HCT116 (cell line): ENCODE data around the gene OSBPL5. TPM values are rescaled to one million over a fixed set of nuclear protein-coding genes. Genes with fewer than 3 reads are reported as not detected.

Experiments used
- ATAC-seq: fragments of 200-7000 bp; cut with Tn5 transposase; 2 replicates; pipeline ENCODE4 v1.9.1; 2020; ENCODE audit warnings: mild to moderate bottlenecking, moderate library complexity
- BruUV-seq: library from RNA; stranded (reverse); fragments of 400-500 nt; replicated peaks from 2 replicates; lab custom pipeline; 2021; lab: Mats Ljungman, UMichigan
- CTCF ChIA-PET: fragments of 300-600 bp; sonication (Branson Sonifier 250); formaldehyde crosslinking; loops from one replicate; lab custom pipeline; 2021; ENCODE audit warnings: antibody characterized with exemption; lab: Charles Lee
- POLR2A ChIA-PET: fragments of 300-600, 350-600 bp; sonication (Branson Sonifier 250); formaldehyde crosslinking; loops from one replicate; lab custom pipeline; 2021; ENCODE audit warnings: antibody characterized with exemption; lab: Charles Lee
- RAD21 ChIA-PET, 2 experiments: fragments of 300-600 bp; sonication (Branson Sonifier 250); formaldehyde crosslinking; loops; one replicate each; lab custom pipeline; 2023; ENCODE audit warnings: low total read pairs in 2 of 2; ENCODE audit not compliant: uncharacterized antibody in 2 of 2, unreplicated experiment in 2 of 2, low non-redundant PET in 1 of 2; lab: Charles Lee
- DNase-seq: peaks from one replicate; pipeline ENCODE4 v3.0.0-alpha.2; 2010; ENCODE audit warnings: low read depth, low spot score
- H2AFZ ChIP-seq: fragments of 200-600 bp; shearing (Covaris generic), sonication (generic); 2 replicates; pipeline ENCODE4 v1.6.1; 2017; ENCODE audit warnings: low read depth, mixed run types, mixed read lengths, antibody characterized with exemption, low read length; ENCODE audit not compliant: poor library complexity, severe bottlenecking
- H3K27ac ChIP-seq: 2 replicates; pipeline ENCODE4 v1.5.1; 2012; ENCODE audit warnings: low read depth, low read length
- H3K27me3 ChIP-seq: fragments of 200-600 bp; sonication (generic); 2 replicates; pipeline ENCODE4 v1.6.1; 2016; ENCODE audit warnings: mixed run types, low read length, mixed read lengths; ENCODE audit not compliant: insufficient read depth
- H3K36me3 ChIP-seq, 2 experiments: fragments of 200-500 bp in 1 of 2; fragments of 200-600 bp in 1 of 2; sonication (Bioruptor generic) in 1 of 2; sonication (generic) in 1 of 2; 2 replicates each; pipeline versions ENCODE4 v1.5.1 to v1.6.1; 2014 to 2016; ENCODE audit warnings: low read length in 2 of 2, inconsistent platforms in 1 of 2, mixed read lengths in 1 of 2, mixed run types in 1 of 2; ENCODE audit not compliant: insufficient read depth in 2 of 2, control insufficient read depth in 1 of 2
- H3K4me1 ChIP-seq, 2 experiments: fragments of 200-600 bp in 1 of 2; sonication (generic) in 1 of 2; 2 replicates each; pipeline versions ENCODE4 v1.5.1 to v1.6.1; 2012 to 2017; ENCODE audit warnings: low read length in 2 of 2, inconsistent platforms in 1 of 2, mild to moderate bottlenecking in 1 of 2, mixed read lengths in 1 of 2, mixed run types in 1 of 2, moderate library complexity in 1 of 2; ENCODE audit not compliant: insufficient read depth in 2 of 2, control insufficient read depth in 1 of 2
- H3K4me2 ChIP-seq: fragments of 200-600 bp; sonication (generic); 2 replicates; pipeline ENCODE4 v1.6.1; 2017; ENCODE audit warnings: mixed run types, low read length, mixed read lengths
- H3K4me3 ChIP-seq, 2 experiments: fragments of 200-600 bp in 1 of 2; sonication (generic) in 1 of 2; replicated peaks in 1 of 2; 2 replicates each; pipeline ENCODE4 v1.5.1; 2011 to 2016; ENCODE audit warnings: low read length in 2 of 2, control low read depth in 1 of 2, low read depth in 1 of 2, mild to moderate bottlenecking in 1 of 2, mixed read lengths in 1 of 2, mixed run types in 1 of 2
- H3K79me2 ChIP-seq: fragments of 200-600 bp; sonication (generic); 2 replicates; pipeline ENCODE4 v1.6.1; 2017; ENCODE audit warnings: mild to moderate bottlenecking, mixed run types, low read length, moderate library complexity, mixed read lengths; ENCODE audit not compliant: insufficient read depth
- H3K9ac ChIP-seq: fragments of 200-600 bp; sonication (generic); 2 replicates; pipeline ENCODE4 v1.6.1; 2016; ENCODE audit warnings: low read length, mixed read lengths
- H3K9me2 ChIP-seq: fragments of 200-600 bp; sonication (generic), shearing (Covaris generic); 2 replicates; pipeline ENCODE4 v1.6.1; 2017; ENCODE audit warnings: mixed run types, mild to moderate bottlenecking, moderate library complexity; ENCODE audit not compliant: insufficient read depth
- H3K9me3 ChIP-seq, 2 experiments: fragments of 200-500 bp in 1 of 2; fragments of 200-600 bp in 1 of 2; sonication (Bioruptor generic) in 1 of 2; sonication (generic) in 1 of 2; 2 replicates each; pipeline ENCODE4 v1.6.1; 2014 to 2017; ENCODE audit warnings: low read length in 2 of 2, mixed read lengths in 2 of 2, inconsistent platforms in 1 of 2, low read depth in 1 of 2, mild to moderate bottlenecking in 1 of 2, mixed run types in 1 of 2, moderate library complexity in 1 of 2; ENCODE audit not compliant: control insufficient read depth in 1 of 2, insufficient read depth in 1 of 2
- H4K20me1 ChIP-seq: fragments of 200-600 bp; sonication (generic), shearing (Covaris generic); 2 replicates; pipeline ENCODE4 v1.6.1; 2017; ENCODE audit warnings: mixed run types, mild to moderate bottlenecking, moderate library complexity; ENCODE audit not compliant: insufficient read depth
- CBX3 ChIP-seq: IDR thresholded peaks from 2 replicates; pipeline ENCODE4 v1.6.1; 2012; ENCODE audit warnings: low read depth
- CEBPB ChIP-seq: IDR thresholded peaks from 2 replicates; pipeline ENCODE4 v1.6.1; 2012; ENCODE audit warnings: low read depth
- CTCF ChIP-seq, 3 experiments: fragments of 200-600 bp in 1 of 3; sonication (generic) in 1 of 3; IDR thresholded peaks in 2 of 3; conservative IDR thresholded peaks in 1 of 3; 2 replicates each; pipeline ENCODE4 v1.5.1; 2012 to 2017; ENCODE audit warnings: low read depth in 2 of 3, low read length in 2 of 3, antibody characterized with exemption in 1 of 3, borderline replicate concordance in 1 of 3, control low read depth in 1 of 3, mild to moderate bottlenecking in 1 of 3, mixed read lengths in 1 of 3, mixed run types in 1 of 3, moderate library complexity in 1 of 3; ENCODE audit not compliant: insufficient read depth in 1 of 3
- EGR1 ChIP-seq: IDR thresholded peaks from 2 replicates; pipeline ENCODE4 v1.6.1; 2012; ENCODE audit warnings: low read depth
- ELF1 ChIP-seq: IDR thresholded peaks from 2 replicates; pipeline ENCODE4 v1.6.1; 2012; ENCODE audit warnings: low read depth, borderline replicate concordance
- EZH2 ChIP-seq: fragments of 200-600 bp; sonication (generic); IDR thresholded peaks from 2 replicates; pipeline ENCODE4 v1.6.1; 2017; ENCODE audit warnings: antibody characterized with exemption, mixed run types
- FOSL1 ChIP-seq: IDR thresholded peaks from 2 replicates; pipeline ENCODE4 v1.6.1; 2012; ENCODE audit warnings: low read depth
- JUND ChIP-seq: IDR thresholded peaks from 2 replicates; pipeline ENCODE4 v1.6.1; 2012
- MAX ChIP-seq: IDR thresholded peaks from 2 replicates; pipeline ENCODE4 v1.6.1; 2012
- POLR2A ChIP-seq: IDR thresholded peaks from 2 replicates; pipeline ENCODE4 v1.7.0; 2011; ENCODE audit warnings: borderline replicate concordance; ENCODE audit not compliant: insufficient read depth, insufficient read length; ENCODE audit errors: extremely low read depth
- REST ChIP-seq: IDR thresholded peaks from 2 replicates; pipeline ENCODE4 v1.6.1; 2012; ENCODE audit warnings: low read depth
- SIN3A ChIP-seq: IDR thresholded peaks from 2 replicates; pipeline ENCODE4 v1.6.1; 2012; ENCODE audit warnings: low read depth
- SP1 ChIP-seq: IDR thresholded peaks from 2 replicates; pipeline ENCODE4 v1.6.1; 2012; ENCODE audit warnings: low read depth
- SRF ChIP-seq: IDR thresholded peaks from 2 replicates; pipeline ENCODE4 v1.6.1; 2012; ENCODE audit warnings: low read depth
- TCF7L2 ChIP-seq: IDR thresholded peaks from 2 replicates; pipeline ENCODE4 v1.7.0; 2011; ENCODE audit warnings: borderline replicate concordance, inconsistent platforms; ENCODE audit not compliant: insufficient read depth, insufficient read length; ENCODE audit errors: extremely low read depth
- ZNF274 ChIP-seq: fragments of 200-500 bp; sonication (Bioruptor generic); IDR thresholded peaks from 2 replicates; pipeline ENCODE4 v1.6.1; 2014; ENCODE audit warnings: mild to moderate bottlenecking, low read depth, low read length, inconsistent platforms
- intact Hi-C: fragments of 100-400 bp; cut with micrococcal nuclease; formaldehyde crosslinking; loops from 2 replicates; pipeline ENCODE4 v1.10.0; 2022
- total RNA-seq: library from RNA; stranded (reverse); gene quantifications from one replicate; pipeline ENCODE4 v1.2.1, GENCODE V29; 2021; ENCODE audit not compliant: unreplicated experiment

Gene OSBPL5
- total RNA-seq, 1 experiment from 2014 or later = 44.2 TPM

- CTCF ChIA-PET = no interaction called here
- TF ChIP-seq REST (no peak), JUND (no peak), EZH2 (no peak), EGR1 (no peak), SIN3A (no peak), MAX (no peak), TCF7L2 (no peak), CEBPB (no peak), POLR2A (no peak), SRF (no peak), ZNF274 (no peak), FOSL1 (no peak), CBX3 (no peak), SP1 (no peak), ELF1 (no peak), CTCF (IDR thresholded peaks at IDR 0.05 in 2 of 3, conservative IDR thresholded peaks at IDR 0.05 in 1 of 3; ENCODE audit: borderline replicate concordance in 1 of 3, insufficient read depth in 1 of 3, low read depth in 2 of 3, low read length in 2 of 3) (no peak)
- H3K36me3 ChIP-seq = no peaks in the 10 kb centered on the region
Measured at GRCh38 chr11:3156282-3156660, 8.8 kb downstream of the OSBPL5 start.

More at GRCh38 chr11:3156282-3156660, 8.8 kb downstream of the OSBPL5 start:
- BruUV-seq = no TSS peak
- Histone ChIP-seq H3K9me2 (no peaks in the 10 kb centered on the region), H4K20me1 (no peaks in the 10 kb centered on the region), H3K79me2 (peaks cover 50% of the 10 kb centered on the region; the same call in 1 of the 2 replicates), H3K27me3 (no peaks in the 10 kb centered on the region), H3K4me2 (no peak overlapping the region), H2AFZ (no peak overlapping the region), H3K9me3 (no peaks in the 10 kb centered on the region), H3K4me3 (no peak overlapping the region), H3K27ac (no peak overlapping the region), H3K4me1 (peaks cover 26 to 48% of the 10 kb centered on the region in 2 experiments; a peak in 3 of 4 replicates), H3K9ac (no peak overlapping the region)
- no peak for ATAC-seq
- ChIA-PET POLR2A (no interaction called here), RAD21 (no interaction called here)
- intact Hi-C loops = no loop called here
- no peak for DNase-seq
